T-helper 2 cell (primary cell): ENCODE data around the gene PRG3.
"Not testable (repeated sequence)": the region's sequence is repeated elsewhere in the genome, so short reads cannot be mapped to it uniquely, and the experiment has no call there.

Experiments
- DNase-seq, 5 experiments: peaks; one replicate each; pipeline versions ENCODE4 v3.0.0 to v3.0.0-alpha.2; 2012 to 2022

Gene PRG3

DNA sequence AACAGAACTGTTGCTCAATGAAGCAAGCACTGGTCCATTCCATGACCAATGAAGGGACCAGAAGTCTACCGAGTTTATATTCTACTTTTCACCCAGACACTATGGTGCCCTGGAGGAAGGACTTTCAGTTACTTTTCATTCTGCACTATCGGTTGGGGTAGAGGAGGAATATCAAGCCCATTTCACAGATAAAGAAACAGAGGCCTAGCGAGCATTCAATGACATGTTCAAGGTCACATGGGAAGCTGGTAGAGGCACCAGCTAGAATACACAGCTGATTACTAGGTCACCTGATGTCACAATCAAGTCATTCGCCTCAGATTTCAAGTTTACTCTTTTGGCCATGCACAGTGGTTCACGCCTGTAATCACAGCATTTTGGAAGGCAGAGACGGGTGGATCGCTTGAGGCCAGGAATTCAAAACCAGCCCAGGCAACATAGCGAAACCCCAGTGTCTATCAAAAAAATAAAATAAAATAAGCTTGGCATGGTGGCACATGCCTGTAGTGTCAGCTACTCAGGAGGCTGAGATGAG is 27.1 kb upstream of the PRG3 start:
- no peak for DNase-seq

DNA sequence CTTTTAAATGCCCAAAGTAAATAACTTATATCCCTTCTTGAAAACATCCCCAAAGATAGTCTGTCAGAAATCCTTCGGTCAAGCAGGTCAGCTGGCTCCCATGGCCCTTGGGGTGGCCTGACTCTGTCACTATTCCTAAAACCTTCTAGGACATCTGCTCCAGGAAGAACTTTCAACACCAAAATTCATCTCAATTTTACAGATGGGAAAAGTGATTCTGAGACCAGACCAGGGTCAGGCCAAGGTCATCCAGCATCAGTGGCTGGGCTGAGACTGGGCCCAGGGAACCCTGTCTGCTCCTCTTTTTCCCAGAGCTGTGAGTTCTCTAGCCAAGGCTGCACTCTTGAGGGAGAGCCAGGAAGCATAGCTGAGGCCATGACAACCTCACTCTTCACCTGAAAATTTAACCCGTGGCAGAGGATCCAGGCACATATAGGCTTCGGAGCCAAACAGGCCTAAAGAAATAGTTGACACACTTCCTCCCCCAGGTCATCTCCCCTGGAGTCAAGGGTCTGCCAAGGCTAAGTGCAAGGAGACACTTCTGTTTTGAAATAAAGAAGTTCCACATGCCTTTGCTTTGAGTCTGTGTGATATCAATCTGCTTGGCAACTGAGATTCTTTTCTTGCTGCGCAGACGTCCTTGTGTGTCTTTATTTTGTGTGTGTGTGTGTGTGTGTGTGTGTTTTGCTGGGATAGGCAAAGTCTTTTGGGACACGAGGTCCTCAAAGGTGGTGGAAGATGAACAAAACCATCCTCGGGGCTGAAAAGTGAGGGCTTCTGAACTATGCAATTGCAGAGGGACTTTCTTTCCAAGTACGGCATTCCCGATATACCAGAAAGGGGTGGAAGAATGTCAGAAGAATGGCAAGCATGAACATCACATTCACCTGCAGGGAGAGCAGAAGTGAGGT is 26.3 kb upstream of the PRG3 start:
- no peak for DNase-seq

DNA sequence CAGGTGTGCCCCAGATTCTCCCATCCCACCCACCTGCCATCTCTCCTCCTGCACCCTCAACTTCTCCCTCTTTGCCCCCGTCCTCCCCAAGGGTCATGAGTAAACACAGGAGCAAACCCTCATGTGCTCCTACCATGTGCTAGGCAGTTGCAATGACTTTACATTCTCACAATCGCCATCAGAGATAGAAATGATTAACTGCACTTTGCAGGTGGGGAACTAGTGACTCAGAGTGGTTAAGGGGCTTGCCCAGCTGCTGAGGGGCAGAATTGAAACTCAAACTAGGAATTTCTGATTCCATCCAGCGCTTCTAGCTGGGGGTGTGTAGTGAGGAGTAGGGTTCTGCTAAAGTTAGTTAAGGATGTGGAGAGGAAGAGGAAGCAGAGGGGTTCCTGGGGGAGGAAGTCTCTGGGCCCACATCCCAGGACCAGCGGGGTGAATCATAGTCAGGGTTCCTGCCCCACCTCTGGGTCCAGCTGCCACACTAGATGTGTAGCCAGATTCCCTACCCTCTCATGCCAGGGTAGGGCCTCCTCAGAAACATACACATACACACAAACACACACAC is 25.5 kb upstream of the PRG3 start:
- DNase-seq: peak in 2 of 5 experiments; percentile 9 to 21

DNA sequence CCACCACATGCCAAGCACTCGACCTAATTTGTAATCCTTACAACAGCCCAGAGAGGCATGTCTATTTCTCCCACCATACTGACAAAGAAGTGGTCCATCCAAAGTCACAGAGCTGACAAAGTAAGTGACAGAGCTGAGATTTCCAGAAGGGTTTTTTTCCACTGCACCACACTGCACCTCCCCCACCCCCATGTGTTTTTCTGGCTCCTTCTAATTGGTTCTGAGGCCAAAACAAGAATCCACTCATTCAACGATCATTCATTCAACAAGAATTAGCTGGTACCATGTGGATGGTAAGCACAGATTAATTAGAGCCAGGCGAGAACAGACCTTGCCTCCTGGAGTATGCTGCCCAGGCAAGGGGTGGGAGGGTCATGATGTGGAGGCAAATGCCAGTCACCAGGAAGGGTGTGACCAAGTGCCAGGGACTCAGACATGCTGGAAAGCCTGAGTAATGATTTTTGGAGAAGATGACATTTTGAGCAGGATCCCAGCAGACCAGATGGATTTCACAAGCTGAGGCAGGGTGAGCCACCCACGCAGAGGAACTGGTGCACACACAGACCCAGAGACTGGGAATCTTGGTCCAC is 24.4 kb upstream of the PRG3 start:
- no peak for DNase-seq

DNA sequence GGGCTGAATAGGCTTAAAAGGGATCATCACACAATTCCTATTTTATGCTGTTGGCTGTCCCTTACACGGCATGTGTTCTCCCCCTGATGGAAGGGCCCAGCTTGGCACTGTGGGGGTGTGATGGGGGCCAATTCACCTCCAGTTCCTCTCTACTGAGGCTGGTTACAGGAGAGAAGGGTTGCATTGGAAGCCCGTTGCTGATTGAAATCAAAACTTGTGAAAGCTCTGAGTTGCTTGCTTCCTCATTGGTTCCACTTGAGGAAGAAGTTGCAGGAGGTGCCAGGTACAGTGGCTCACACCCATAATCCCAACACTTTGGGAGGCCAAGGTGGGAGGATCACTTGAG is 22.8 kb upstream of the PRG3 start:
- DNase-seq: no peak

DNA sequence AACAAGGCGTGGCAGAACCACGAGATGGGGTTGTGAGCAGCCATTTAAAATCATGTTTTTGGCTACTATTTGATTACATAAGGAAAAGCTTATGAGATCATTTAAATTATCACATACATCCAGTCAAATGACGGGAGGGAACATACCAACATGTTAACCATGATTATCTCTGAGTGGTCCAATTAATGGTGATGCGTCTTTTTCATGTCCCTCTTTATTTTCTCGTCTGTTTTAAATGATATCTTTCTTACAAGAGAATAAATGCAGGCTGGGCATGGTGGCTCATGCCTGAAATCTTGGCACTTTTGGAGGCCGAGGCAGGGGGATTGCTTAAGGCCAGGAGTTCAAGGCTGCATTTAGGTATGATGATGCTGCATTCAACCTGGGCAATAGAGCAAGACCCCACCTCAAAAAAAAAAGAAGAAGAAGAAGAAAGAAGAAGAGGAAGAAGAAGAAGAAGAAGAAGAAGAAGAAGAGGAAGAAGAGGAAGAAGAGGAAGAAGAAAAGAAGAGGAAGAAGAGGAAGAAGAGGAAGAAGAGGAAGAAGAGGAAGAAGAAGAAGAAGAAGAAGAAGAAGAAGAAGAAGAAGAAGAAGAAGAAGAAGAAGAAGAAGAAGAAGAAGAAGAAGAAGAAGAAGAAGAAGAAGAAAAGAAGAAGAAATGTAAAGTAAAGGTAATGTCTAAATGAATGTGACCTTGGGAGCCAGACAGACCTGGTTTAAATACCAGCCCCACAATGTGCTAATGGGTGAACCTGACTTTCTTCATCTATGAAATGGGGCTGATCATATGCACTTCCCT is 22.3 kb upstream of the PRG3 start:
- DNase-seq: not testable (repeated sequence)

DNA sequence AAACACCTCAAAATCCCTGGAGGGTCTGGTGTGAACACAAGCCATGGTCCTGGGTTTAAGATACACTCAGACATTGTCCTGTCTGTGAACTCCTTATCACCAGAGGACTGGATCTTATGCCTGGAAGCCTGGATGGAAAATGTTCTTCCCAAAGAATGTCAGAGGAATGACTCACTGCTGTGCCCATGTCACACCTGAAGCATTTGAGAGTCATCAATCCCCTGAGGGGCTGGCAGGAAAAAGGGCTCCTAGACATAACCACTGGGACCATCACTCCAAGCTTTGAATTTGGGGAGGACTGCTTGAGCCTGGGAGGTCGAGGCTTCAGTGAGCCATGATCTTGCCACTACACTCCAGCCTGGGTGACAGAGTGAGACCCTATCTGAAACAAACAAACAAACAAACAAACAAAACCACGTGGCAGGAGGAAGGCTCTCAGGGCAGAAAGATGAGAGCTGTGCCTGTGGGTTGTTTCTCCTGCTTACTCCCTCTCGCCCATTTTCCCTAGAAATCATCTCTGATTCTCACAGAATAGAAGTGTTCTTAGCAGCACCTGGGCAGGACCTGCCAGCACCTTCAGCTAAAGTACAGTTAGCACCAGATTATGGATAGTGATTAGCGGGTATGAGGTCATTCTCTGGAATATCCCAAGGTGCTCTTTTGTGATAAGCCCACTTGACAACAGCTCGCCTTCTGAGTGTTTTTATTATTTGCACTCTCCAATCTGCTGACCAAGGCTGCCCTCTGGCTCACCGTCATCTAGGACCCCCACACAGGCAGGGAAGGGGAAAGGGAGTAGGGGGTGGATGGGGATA is 21.4 kb upstream of the PRG3 start:
- DNase-seq: no peak

DNA sequence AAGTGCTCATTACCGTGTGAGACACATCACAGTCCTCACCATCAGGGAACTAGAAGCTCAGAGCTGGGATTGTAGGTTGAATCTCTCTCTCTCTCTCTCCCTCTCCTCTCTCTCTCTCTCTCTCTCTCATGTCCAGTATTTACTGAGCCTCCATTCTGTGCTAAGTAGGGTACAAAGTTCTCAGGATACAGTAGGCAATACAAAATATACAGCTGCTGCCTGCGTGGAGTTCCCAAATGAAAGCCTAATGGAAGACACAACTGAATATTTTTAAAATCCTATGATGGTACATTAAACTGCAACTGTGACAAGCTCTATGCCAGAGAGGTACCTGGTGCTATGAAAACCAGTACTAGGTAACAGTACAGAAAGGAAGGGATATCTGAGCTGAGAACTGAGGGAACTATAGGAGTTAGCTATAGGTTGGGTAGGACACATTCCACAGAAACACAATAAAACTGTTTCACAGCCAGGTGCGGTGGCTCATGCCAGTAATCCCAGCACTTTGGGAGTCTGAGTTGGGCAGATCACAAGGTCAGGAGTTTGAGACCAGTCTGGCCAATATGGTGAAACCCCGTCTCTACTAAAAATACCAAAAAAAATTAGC is 19.1 kb upstream of the PRG3 start:
- DNase-seq: no peak

DNA sequence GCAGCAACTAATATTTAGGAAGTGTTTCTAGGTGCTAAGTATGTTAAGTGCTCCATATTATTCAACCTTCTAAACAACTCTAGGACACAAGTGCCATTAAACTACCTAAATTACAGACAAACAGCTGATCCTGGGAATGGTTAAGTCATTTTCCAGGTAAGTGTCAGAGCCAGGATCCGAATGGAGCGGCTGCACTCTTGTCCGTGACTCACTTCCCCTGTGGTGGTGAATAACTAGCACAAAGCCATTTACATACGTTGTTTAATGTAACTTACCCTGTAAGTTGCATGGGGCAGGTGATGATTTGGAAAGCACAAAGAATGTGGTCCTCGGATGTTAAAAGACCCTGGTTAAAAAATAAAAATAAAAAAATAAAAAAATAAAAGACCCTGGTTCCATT is 18.3 kb upstream of the PRG3 start:
- DNase-seq: no peak

DNA sequence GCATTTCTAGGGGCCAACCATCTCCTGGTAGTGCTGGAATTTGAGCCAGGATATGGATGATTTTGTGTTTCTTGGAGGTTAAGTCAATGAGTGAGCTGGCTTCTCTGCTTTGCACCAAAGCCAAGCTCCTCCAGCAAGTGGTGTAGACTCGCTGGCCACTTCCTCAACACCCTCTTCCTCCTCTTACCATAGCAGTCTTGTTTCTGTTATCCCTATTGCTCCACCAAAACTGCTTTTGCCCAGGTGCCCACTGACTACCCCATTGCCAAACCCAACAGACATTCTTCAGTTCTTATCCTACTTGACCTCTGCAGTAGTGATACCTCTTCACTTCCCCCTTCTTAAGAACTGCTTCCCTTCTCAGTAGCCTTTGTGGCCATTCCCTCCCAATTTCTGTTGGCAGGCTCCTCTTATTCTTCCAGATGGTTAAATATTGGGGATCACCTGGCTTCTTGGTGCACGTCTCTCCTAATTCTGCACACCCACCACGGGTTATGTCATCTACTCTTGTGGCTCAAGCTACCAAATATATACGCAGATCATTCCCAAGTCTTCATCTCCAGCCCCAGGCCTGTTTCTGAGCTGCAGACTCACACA is 16.5 kb upstream of the PRG3 start:
- no peak for DNase-seq

DNA sequence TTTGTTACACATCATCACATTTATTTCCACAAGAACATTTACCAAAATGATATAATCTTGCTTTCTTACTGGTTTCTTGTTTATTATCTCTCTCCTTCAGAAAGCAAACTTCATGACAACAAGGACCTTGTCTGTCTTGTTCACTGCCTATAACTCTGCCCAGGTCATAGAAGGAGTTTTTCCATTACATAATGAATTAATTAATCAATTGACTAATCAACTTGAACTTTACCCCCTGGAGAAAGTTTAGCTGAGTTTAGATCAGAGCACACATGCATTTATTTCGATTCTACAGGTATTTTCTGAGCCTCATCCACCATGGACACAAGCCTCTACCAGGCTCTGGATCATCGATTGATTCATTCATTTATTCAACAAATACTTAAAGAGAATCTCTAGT is 15.8 kb upstream of the PRG3 start:
- DNase-seq: no peak

DNA sequence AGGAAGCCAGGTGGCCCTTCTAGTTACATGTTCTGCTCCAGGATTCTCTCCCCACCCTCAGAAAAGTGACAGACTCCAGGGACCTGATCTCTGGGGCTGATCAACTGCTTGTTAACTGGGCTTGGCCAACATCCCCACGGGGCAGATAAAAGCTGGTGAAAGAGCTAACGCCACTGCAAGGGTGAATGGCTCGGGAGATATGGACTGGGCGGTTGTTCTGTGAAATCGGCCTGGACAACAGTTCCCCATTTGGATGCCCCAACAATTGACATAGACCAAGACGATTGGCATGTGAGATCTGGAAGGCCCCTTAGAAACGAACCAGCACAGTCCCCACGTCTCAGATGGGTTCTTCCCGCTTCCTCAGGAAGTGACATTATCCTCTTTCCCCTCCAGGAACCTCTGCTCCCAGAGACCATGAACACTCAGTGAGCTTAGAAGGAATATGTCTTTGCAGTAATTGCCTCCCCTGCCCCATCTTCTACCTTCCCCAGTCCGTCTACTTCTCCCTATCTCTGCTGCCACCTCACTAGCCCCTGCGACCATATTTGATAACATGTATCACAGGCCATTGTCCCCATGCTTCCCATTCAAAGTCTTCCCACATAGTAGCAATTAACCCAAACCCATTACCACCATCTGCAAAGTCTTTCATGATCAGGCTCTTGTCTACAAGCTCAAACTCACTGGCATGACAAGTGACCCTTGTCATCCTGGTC is 15.1 kb upstream of the PRG3 start:
- no peak for DNase-seq

DNA sequence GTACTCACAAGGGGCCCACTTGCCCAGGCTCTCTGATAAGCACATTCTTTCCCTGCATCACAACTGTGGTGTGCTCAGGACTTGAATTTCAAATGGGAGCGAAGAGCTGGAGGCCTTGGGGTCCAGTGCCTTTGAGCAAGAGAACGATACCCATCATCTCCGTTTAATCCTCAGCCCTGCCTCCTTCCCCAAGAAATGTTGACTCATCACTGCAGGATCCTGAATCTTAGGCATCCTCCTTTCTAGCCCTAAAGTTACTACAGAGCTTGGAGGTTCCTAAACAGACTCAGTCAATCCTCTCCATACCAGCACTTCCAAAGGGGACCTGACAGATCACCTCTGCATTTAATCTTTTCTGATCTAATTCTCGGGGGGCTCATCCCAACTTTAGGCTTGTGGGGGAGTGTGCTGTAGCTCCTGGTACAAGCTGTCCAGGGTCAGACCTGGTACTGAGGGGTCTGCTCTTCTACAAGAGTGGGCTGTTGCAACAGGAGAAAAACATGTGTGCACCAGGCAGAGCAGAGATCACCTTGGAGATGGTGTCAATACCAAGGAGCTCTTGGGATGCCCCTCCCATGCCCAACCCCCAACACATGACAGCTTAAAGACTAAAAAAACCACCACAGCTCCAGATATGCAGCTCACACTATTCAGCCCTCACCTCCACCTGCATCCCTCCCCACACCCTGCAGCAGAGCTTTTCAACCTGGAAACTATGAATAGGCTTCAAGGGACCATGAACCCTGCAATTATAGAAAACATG is 13.4 kb upstream of the PRG3 start:
- no peak for DNase-seq

DNA sequence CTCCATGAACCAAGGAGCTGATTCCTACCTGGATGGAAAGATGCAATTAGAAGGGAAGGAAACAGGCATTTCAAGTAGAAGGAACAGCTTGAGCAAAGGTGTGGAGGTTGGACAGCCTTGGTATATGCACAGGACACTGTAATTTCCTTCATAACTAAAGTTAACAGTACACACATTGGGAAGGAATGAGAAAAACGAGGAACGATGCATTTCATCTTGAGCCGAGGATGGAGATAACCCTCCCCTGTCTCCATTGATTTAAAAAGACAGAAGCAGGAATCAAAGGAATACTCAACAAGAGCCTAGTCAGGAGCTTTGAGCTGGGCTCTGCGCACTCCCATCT is 11.8 kb upstream of the PRG3 start:
- no peak for DNase-seq

DNA sequence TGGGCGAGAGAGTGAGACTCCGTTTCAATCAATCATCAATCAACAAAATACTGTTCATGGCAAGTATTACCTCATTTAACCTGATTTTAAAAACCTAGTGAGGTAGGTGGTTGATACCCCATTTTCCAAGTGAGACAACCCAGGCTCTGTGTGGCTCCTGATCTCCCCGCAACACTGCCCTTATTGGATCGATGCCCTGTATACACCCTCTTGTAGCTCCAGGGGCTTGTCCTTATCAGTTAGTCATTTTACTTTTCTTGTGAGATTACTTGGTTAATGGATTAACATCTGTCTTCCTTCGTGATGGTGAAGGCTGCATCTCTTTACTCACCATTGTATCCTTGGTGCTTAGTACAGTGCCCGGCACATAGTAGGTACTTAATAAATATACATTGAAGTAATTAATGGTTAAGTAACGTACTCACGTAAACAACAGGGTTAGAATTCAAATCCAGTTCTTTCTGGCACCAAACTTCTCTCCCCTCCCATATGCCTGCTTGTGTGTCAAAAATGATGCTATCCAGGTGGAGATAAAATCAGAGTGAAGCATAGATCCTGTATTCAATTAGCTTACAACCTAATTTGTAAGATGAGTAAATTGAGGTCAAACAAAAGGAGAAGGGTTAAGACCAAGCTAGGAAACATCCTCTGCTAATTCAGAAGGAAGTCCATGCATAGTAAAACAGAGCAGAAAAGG is 11.3 kb upstream of the PRG3 start:
- no peak for DNase-seq

DNA sequence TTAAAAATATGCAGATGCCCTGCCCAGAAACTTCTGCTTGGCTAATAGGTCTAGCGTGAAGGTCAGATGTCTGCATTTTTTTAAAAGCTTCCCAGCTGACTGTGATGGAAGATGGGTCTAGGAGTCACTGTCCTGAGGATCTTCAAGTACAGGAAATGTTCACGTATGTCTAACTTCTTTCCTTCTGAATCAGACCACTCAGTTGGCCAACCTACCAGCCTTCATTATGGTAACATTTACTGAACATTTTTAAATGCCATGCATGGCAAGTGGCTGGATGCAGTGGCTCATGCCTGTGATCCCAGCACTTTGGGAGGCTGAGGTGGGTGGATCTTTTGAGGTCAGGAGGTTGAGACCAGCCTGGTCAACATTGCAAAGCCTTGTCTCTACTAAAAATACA is 10.6 kb upstream of the PRG3 start:
- DNase-seq: no peak

DNA sequence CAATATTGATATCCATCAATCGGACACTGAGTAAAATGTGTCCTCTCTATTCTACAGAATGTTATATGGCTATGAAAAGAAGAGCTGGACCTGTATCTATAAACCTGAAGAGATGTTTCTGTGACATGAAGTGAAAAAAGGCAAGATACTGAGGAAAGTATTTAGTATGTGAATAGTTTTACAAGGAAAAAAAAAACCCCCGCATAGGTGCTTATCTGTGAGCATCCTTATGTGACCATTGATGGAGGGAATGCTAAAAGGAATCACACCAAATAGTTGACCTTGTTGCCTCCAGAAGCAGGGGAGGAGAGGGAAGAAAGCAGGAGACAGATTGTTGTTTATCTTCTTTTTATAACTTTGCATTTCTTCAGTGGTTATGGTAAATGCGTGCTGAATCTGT is 10.2 kb upstream of the PRG3 start:
- no peak for DNase-seq

DNA sequence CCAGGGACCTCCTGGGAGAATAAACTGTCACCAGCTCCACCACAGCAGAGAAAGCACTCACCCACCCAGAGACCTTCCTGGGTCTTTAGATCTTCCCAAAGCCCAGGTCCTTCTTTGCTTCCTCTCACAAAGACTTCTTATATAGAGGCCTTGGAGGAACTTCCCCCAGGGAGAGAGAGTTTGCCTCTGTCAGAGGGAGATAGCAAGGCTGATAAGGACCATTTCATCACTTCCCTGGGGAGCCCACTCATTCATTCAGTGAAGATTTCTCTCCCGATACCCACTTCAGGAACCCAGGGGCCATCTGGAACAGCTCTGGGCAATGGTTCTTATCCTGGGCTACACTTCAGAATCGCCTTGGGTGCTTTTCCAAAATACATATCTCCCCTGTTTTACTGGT is 9.6 kb upstream of the PRG3 start, which contains the start of gene PRG2:
Gene PRG2, minus strand, starts transcription at position 116 of the 400 bp plus-strand sequence. CDS start 706 bp downstream, outside the sequence.
- DNase-seq: no peak
